Prostate gland (tissue), 2 donors: ENCODE results near the gene SKOR1.

ENCODE experiments used
- CTCF ChIP-seq, 4 experiments: fragments of 200-600 bp in 2 of 4; fragments of 450-650 bp in 2 of 4; sonication (generic) in 2 of 4; IDR thresholded peaks; 1 replicate in 3 of 4; 2 replicates in 1 of 4; pipeline ENCODE4 v1.5.1; 2016 to 2019; ENCODE audit warnings: antibody characterized with exemption in 4 of 4, mild to moderate bottlenecking in 2 of 4, moderate library complexity in 2 of 4
- POLR2A ChIP-seq: fragments of 450-650 bp; IDR thresholded peaks from one replicate; pipeline ENCODE4 v1.6.1; 2016; ENCODE audit warnings: antibody characterized with exemption, mild to moderate bottlenecking
- POLR2AphosphoS5 ChIP-seq: sonication (generic); formaldehyde crosslinking; IDR thresholded peaks from one replicate; pipeline ENCODE4 v1.6.1; 2017; ENCODE audit warnings: antibody characterized with exemption

- TF ChIP-seq POLR2A = no peak
- no peak for TF ChIP-seq CTCF (IDR thresholded peaks at IDR 0.05)
- TF ChIP-seq POLR2AphosphoS5 = no peak
These were observed 5.7 kb upstream of the SKOR1 start for GRCh38 chr15:67819636-67820035.
